Ovary (tissue), 3 donors: ENCODE data around the gene ABTB2.

ENCODE experiments used
- CTCF ChIP-seq, 3 donors: fragments of 450-650 bp in 2 of 3; fragments of 200-600 bp in 1 of 3; IDR thresholded peaks; one replicate each; pipeline versions ENCODE4 v1.5.1 to v1.8.0; 2016 to 2022; ENCODE audit warnings: antibody characterized with exemption in 3 of 3, mild to moderate bottlenecking in 1 of 3
- EP300 ChIP-seq: sonication (generic); formaldehyde crosslinking; IDR thresholded peaks from one replicate; pipeline ENCODE4 v1.6.1; 2017; ENCODE audit warnings: antibody characterized with exemption
- POLR2A ChIP-seq: fragments of 450-650 bp; IDR thresholded peaks from one replicate; pipeline ENCODE4 v1.6.1; 2017; ENCODE audit warnings: antibody characterized with exemption, mild to moderate bottlenecking, moderate library complexity
- donor health status: DM: no; HTN: no; CAD: no.

- TF ChIP-seq POLR2A: no peak
- TF ChIP-seq CTCF (IDR thresholded peaks at IDR 0.05): no peak
- no peak for TF ChIP-seq EP300
Measured at GRCh38 chr11:34356576-34356912, 1.3 kb downstream of the ABTB2 start.
